ENCODE measurements around the gene ARF6.

The ARF6 gene

GRCh38 chr14:49945448-49946319 is 52.8 kb downstream of the ARF6 start:
- DNase-seq = no peak
